Dedifferentiated amniotic fluid mesenchymal stem cell (primary cell): ENCODE results near the gene LRRC66.

Experiments used
- DNase-seq: peaks from one replicate; pipeline ENCODE4 v3.0.0-alpha.2; 2016; ENCODE audit errors: extremely low spot score

The LRRC66 gene

GRCh38 chr4:52014903-52015302 is 5.3 kb downstream of the LRRC66 start:
- no peak for DNase-seq

GRCh38 chr4:52012651-52013050 is 7.5 kb downstream of the LRRC66 start:
- DNase-seq, result no peak

GRCh38 chr4:52010986-52011385 is 9.2 kb downstream of the LRRC66 start:
- no peak for DNase-seq

GRCh38 chr4:52006887-52007286 is 13.3 kb downstream of the LRRC66 start:
- no peak for DNase-seq

GRCh38 chr4:52005604-52006273 is 14.4 kb downstream of the LRRC66 start:
- DNase-seq, result no peak

- DNase-seq, result no peak
Measured at GRCh38 chr4:52004414-52004813, 15.7 kb downstream of the LRRC66 start.

GRCh38 chr4:52001616-52002015 is 18.5 kb downstream of the LRRC66 start:
- DNase-seq, result no peak

- DNase-seq, result no peak
Measured at GRCh38 chr4:51999250-51999649, 20.9 kb downstream of the LRRC66 start.

GRCh38 chr4:51998837-51999236 is 21.3 kb downstream of the LRRC66 start:
- DNase-seq, result no peak

GRCh38 chr4:51997647-51998046 is 22.5 kb downstream of the LRRC66 start:
- DNase-seq, result no peak

- no peak for DNase-seq
Measured at GRCh38 chr4:51995647-51996220, 24.4 kb downstream of the LRRC66 start.

- no peak for DNase-seq
Measured at GRCh38 chr4:51965862-51966261, 54.3 kb downstream of the LRRC66 start.

- no peak for DNase-seq
Measured at GRCh38 chr4:51963841-51964517, 56.2 kb downstream of the LRRC66 start.

GRCh38 chr4:51960486-51960885 is 59.7 kb downstream of the LRRC66 start:
- no peak for DNase-seq

- DNase-seq, result no peak
Measured at GRCh38 chr4:51958199-51958968, 61.8 kb downstream of the LRRC66 start.
